Ovary (tissue), 9 donors: Measurements from ENCODE around the gene SH3BGRL2. TPM values are rescaled to one million over a fixed set of nuclear protein-coding genes. Genes with fewer than 3 reads are reported as not detected.

Experiments used
- DNase-seq, 5 donors: peaks; one replicate each; pipeline ENCODE4 v3.0.0-alpha.2; 2019 to 2020
- H3K27ac ChIP-seq, 2 donors: fragments of 200-600 bp; one replicate each; pipeline versions ENCODE4 v1.5.1 to v1.8.0; 2019 to 2022
- H3K27me3 ChIP-seq: fragments of 200-600 bp; one replicate; pipeline ENCODE4 v1.8.0; 2022
- H3K36me3 ChIP-seq: fragments of 200-600 bp; sonication (generic); one replicate; pipeline ENCODE4 v1.5.1; 2019
- H3K4me1 ChIP-seq: one replicate; pipeline ENCODE4 v1.8.1; 2013; ENCODE audit warnings: mild to moderate bottlenecking, moderate library complexity; ENCODE audit not compliant: insufficient read depth
- H3K4me3 ChIP-seq: fragments of 200-600 bp; sonication (generic); one replicate; pipeline ENCODE4 v1.5.1; 2017
- H3K9me3 ChIP-seq, 2 donors: fragments of 200-600 bp in 1 of 2; sonication (generic) in 1 of 2; one replicate each; pipeline versions ENCODE4 v1.5.1 to v1.8.1; 2013 to 2019; ENCODE audit warnings: mild to moderate bottlenecking in 1 of 2, moderate library complexity in 1 of 2
- EP300 ChIP-seq: sonication (generic); formaldehyde crosslinking; IDR thresholded peaks from one replicate; pipeline ENCODE4 v1.6.1; 2017; ENCODE audit warnings: antibody characterized with exemption
- POLR2A ChIP-seq: fragments of 450-650 bp; IDR thresholded peaks from one replicate; pipeline ENCODE4 v1.6.1; 2017; ENCODE audit warnings: antibody characterized with exemption, mild to moderate bottlenecking, moderate library complexity
- WGBS, 3 donors: extraction: QIAGEN DNeasy Blood & Tissue Kit in 1 of 3; methylation state at CpG; one replicate each; pipeline versions ENCODE4 v1.1.5 to v1.1.7; 2013 to 2017; 5-methylcytosine and 5-hydroxymethylcytosine counted together
- intact Hi-C, 4 donors: fragments of 100-400 bp; cut with DNase I; formaldehyde crosslinking; loops; one replicate each; pipeline versions ENCODE4 v1.11.0 to v1.15.1; 2022 to 2023
- polyA plus RNA-seq, 2 donors: library from polyadenylated mRNA; stranded (reverse); fragments of 200-250 nt in 1 of 2; fragments of 350-450 nt in 1 of 2; fragmentation: Illumina TruSeq in 1 of 2; extraction: RNeasy Lipid Tissue Mini Kit (QIAGEN cat#74804) in 1 of 2; gene quantifications; one replicate each; pipeline ENCODE4 v1.2.3, GENCODE V29; 2013 to 2014
- total RNA-seq, 7 donors: library from RNA; depleted of rRNA in 2 of 7; stranded (reverse); fragments of >200 nt in 2 of 7; fragmentation: NEBNext Ultra II Directional in 3 of 7; extraction: Animal tissue kit (Norgen Biotek cat#: 25700) in 3 of 7; gene quantifications; one replicate each; pipeline versions ENCODE4 v1.1.0 to v1.2.4, GENCODE V29; 2016 to 2023
- TF ChIP-seq, protein P1 (sequence below), 3 donors: fragments of 450-650 bp in 2 of 3; fragments of 200-600 bp in 1 of 3; IDR thresholded peaks; one replicate each; pipeline versions ENCODE4 v1.5.1 to v1.8.0; 2016 to 2022; ENCODE audit warnings: antibody characterized with exemption in 3 of 3, mild to moderate bottlenecking in 1 of 3
- donor health status: DM: no; HTN: no; CAD: no; lungs with moderate emphysema.
- donor health status: DM: no; HTN: no; CAD: no.
- donor health status: Bipolar disorder and iron deficiency.
- donor health status: DM: yes; HTN: yes; CAD: no.
- donor health status: DM: no; HTN: no; CAD: no.
- donor health status: DM: yes; HTN: yes; CAD: no.

SH3BGRL2 gene
- total and polyA plus RNA-seq, 9 donors, result 3.8 to 19.0 (median 8.1) TPM

DNA sequence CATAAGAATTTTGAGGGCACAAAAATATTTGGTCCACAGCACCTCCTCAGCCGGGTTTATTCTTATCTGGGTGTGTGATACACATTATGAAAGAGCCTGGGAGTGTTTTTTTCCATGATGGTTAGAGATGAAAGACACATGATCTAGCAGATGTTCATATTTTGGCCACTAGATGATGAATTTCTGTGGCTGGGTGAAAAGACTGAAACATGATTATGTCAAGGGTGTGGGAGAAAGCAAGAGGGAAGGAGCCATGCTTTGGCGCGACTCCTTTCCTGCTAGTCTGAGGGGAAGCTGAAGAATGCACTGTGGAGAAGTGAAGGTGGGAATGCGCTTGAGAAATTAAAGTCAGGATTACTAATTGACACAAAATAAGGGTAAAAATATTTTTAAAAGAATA lies 102.3 kb downstream of the SH3BGRL2 start:
- H3K9me3 ChIP-seq, result no peaks in the 10 kb centered on the region
- no peak overlapping the region for H3K4me3 ChIP-seq
- H3K4me1 ChIP-seq, result no peaks in the 10 kb centered on the region
- TF ChIP-seq, protein P1, sequence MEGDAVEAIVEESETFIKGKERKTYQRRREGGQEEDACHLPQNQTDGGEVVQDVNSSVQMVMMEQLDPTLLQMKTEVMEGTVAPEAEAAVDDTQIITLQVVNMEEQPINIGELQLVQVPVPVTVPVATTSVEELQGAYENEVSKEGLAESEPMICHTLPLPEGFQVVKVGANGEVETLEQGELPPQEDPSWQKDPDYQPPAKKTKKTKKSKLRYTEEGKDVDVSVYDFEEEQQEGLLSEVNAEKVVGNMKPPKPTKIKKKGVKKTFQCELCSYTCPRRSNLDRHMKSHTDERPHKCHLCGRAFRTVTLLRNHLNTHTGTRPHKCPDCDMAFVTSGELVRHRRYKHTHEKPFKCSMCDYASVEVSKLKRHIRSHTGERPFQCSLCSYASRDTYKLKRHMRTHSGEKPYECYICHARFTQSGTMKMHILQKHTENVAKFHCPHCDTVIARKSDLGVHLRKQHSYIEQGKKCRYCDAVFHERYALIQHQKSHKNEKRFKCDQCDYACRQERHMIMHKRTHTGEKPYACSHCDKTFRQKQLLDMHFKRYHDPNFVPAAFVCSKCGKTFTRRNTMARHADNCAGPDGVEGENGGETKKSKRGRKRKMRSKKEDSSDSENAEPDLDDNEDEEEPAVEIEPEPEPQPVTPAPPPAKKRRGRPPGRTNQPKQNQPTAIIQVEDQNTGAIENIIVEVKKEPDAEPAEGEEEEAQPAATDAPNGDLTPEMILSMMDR (IDR thresholded peaks at IDR 0.05), result no peak
- TF ChIP-seq POLR2A (no peak), EP300 (no peak)
- WGBS, 3 donors, result 84 to 92% (median 85%) methylated on average over 4 of the region's 4 CpGs
- no peaks in the 10 kb centered on the region for H3K27me3 ChIP-seq
- intact Hi-C loops, result no loop called here
- no peak for DNase-seq
- no peak overlapping the region for H3K27ac ChIP-seq
- H3K36me3 ChIP-seq, result no peaks in the 10 kb centered on the region

DNA sequence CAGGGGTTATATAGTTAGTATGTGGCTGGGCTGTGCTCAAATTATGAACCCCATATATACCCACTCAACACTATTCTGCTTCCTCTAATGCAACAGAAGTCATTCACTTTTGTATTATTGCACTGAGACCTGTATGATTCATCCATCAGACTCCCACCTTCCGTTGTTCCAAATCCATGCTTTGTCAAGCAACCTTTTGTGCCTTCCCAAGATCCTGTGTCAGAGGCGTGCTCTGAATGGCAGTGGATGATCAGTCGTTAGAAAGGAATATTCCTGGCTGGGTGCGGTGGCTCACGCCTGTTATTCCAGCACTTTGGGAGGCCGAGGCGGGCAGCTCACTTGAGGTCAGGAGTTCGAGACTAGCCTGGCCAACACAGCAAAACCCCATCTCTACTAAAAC lies 103.2 kb downstream of the SH3BGRL2 start:
- Histone ChIP-seq H3K4me3 (no peak overlapping the region), H3K27ac (no peak overlapping the region), H3K36me3 (no peaks in the 10 kb centered on the region), H3K9me3 (no peaks in the 10 kb centered on the region), H3K4me1 (no peaks in the 10 kb centered on the region), H3K27me3 (no peaks in the 10 kb centered on the region)
- DNase-seq, result no peak
- intact Hi-C loops, result no loop called here
- 96 to 97% (median 96%) methylated on average over 8 of the region's 8 CpGs for WGBS, 3 donors
- TF ChIP-seq, protein P1 (IDR thresholded peaks at IDR 0.05), result no peak
- TF ChIP-seq POLR2A, result no peak
- TF ChIP-seq EP300, result no peak

DNA sequence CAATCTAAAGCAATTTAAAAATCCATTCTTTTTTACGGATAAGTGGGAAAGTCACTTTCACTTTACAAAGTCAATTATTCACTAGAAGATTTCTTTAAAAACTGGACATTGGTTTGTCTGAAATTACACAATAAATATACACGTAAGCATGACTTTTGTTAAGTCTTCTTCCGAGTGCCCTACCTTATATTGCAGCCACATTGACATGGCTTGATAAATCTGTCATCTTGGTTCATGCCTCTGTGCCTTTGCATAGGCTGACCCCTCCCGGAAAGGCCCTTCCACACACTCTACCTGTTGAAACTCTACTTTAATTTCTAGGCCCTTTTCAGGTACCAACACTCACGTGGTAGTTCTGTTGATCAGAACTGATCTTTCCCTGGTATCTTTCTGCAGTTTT lies 104.1 kb downstream of the SH3BGRL2 start:
- TF ChIP-seq POLR2A (no peak), EP300 (no peak)
- TF ChIP-seq, protein P1 (IDR thresholded peaks at IDR 0.05), result no peak
- DNase-seq, result no peak

DNA sequence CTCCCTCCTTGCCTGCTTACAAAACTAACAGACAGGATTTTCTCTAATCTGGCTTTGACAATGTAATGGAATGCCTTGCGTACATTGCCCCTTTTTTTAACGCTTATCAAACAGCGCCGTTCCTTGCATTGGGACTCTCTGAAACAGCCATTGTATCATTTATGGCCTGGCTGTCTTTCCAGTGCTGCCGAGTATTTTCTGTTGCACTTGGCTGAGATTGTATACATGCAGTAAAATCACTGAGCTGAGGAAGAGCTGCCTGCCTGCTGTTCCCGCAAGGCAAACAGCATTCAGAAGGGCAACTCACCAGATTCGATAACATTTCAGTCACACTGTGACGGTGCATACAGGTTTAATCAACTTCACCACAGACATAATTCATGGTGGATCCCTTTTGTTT lies 106.0 kb downstream of the SH3BGRL2 start:
- no peak overlapping the region for H3K4me3 ChIP-seq
- H3K27me3 ChIP-seq, result no peaks in the 10 kb centered on the region
- WGBS, 3 donors, result 33 to 53% (median 53%) methylated on average over 8 of the region's 8 CpGs
- H3K27ac ChIP-seq, result no peak overlapping the region
- TF ChIP-seq POLR2A (no peak), EP300 (no peak)
- TF ChIP-seq, protein P1 (IDR thresholded peaks at IDR 0.05), result no peak
- no peaks in the 10 kb centered on the region for H3K9me3 ChIP-seq
- no peak for DNase-seq
- no peaks in the 10 kb centered on the region for H3K4me1 ChIP-seq
- no peaks in the 10 kb centered on the region for H3K36me3 ChIP-seq
- intact Hi-C loops, result no loop called here

More for the DNA sequence above, 104.1 kb downstream of the SH3BGRL2 start:
- 92 to 96% (median 95%) methylated on average over 5 of the region's 5 CpGs for WGBS, 3 donors
- Histone ChIP-seq H3K27me3 (no peaks in the 10 kb centered on the region), H3K4me1 (no peaks in the 10 kb centered on the region), H3K27ac (no peak overlapping the region), H3K4me3 (no peak overlapping the region), H3K9me3 (no peaks in the 10 kb centered on the region), H3K36me3 (no peaks in the 10 kb centered on the region)
- intact Hi-C loops, result no loop called here
